Naive thymus-derived CD4-positive, alpha-beta T cell (primary cell): ENCODE data around the gene IL11. TPM values are rescaled to one million over a fixed set of nuclear protein-coding genes. Genes with fewer than 3 reads are reported as not detected.
A peak's percentile ranks its signal among the peaks of the same experiment; 100 is the strongest.

Source experiments
- ATAC-seq: fragments of 150-1000 bp; cut with Tn5 transposase; 2 replicates; pipeline ENCODE4 v1.10.0; 2021; ENCODE audit warnings: mild to moderate bottlenecking, moderate library complexity
- CTCF ChIA-PET: fragments of 350-600 bp; sonication (Branson Sonifier 250); formaldehyde crosslinking; loops from one replicate; lab custom pipeline; 2021; ENCODE audit warnings: antibody characterized with exemption; lab: Charles Lee
- POLR2A ChIA-PET: fragments of 350-600 bp; sonication (Branson Sonifier 250); formaldehyde crosslinking; loops from one replicate; lab custom pipeline; 2021; ENCODE audit warnings: antibody characterized with exemption, inconsistent platforms; lab: Charles Lee
- DNase-seq, 9 donors: peaks; one replicate each; pipeline versions ENCODE4 v3.0.0 to v3.0.0-alpha.2; 2020 to 2022; ENCODE audit warnings: mixed read lengths in 1 of 9
- H3K27ac ChIP-seq: one replicate; pipeline ENCODE4 v1.7.0; 2013; ENCODE audit warnings: mild to moderate bottlenecking, low read depth, low read length, moderate library complexity
- H3K27me3 ChIP-seq, 2 donors: one replicate each; pipeline ENCODE4 v1.7.0; 2013; ENCODE audit warnings: low read length in 2 of 2, mild to moderate bottlenecking in 2 of 2, moderate library complexity in 2 of 2; ENCODE audit not compliant: control insufficient read depth in 2 of 2, insufficient read depth in 2 of 2
- H3K36me3 ChIP-seq, 3 experiments: 1 replicate in 2 of 3; 2 replicates in 1 of 3; pipeline ENCODE4 v1.7.0; 2013; ENCODE audit warnings: low read length in 3 of 3, mild to moderate bottlenecking in 3 of 3, moderate library complexity in 1 of 3; ENCODE audit not compliant: insufficient read depth in 3 of 3, control insufficient read depth in 2 of 3
- H3K4me1 ChIP-seq, 2 donors: one replicate each; pipeline ENCODE4 v1.7.0; 2013; ENCODE audit warnings: low read length in 2 of 2, mild to moderate bottlenecking in 2 of 2, moderate library complexity in 1 of 2; ENCODE audit not compliant: control insufficient read depth in 2 of 2, insufficient read depth in 2 of 2
- H3K4me3 ChIP-seq: 2 replicates; pipeline ENCODE4 v1.7.0; 2013; ENCODE audit warnings: mild to moderate bottlenecking, low read length
- H3K9me3 ChIP-seq, 3 experiments: 1 replicate in 2 of 3; 2 replicates in 1 of 3; pipeline ENCODE4 v1.7.0; 2013; ENCODE audit warnings: low read length in 3 of 3; ENCODE audit not compliant: control insufficient read depth in 2 of 3
- H3K27ac Mint-ChIP-seq, 9 donors: one replicate each; pipeline ENCODE4 v1.8.0; 2020 to 2022; ENCODE audit warnings: mixed read lengths in 9 of 9, mild to moderate bottlenecking in 8 of 9, moderate library complexity in 5 of 9, inconsistent platforms in 2 of 9
- H3K27me3 Mint-ChIP-seq, 5 donors: one replicate each; pipeline ENCODE4 v1.8.0; 2021 to 2022; ENCODE audit warnings: mixed read lengths in 5 of 5, mild to moderate bottlenecking in 1 of 5
- H3K36me3 Mint-ChIP-seq, 5 donors: one replicate each; pipeline ENCODE4 v1.8.0; 2020 to 2022; ENCODE audit warnings: mixed read lengths in 5 of 5, mild to moderate bottlenecking in 3 of 5, inconsistent platforms in 1 of 5
- H3K4me1 Mint-ChIP-seq, 7 donors: one replicate each; pipeline ENCODE4 v1.8.0; 2020 to 2022; ENCODE audit warnings: mixed read lengths in 7 of 7, mild to moderate bottlenecking in 3 of 7, inconsistent platforms in 1 of 7
- H3K4me3 Mint-ChIP-seq, 10 donors: one replicate each; pipeline ENCODE4 v1.8.0; 2020 to 2022; ENCODE audit warnings: mild to moderate bottlenecking in 10 of 10, mixed read lengths in 10 of 10, moderate library complexity in 6 of 10, inconsistent platforms in 2 of 10
- H3K9me3 Mint-ChIP-seq, 11 donors: one replicate each; pipeline ENCODE4 v1.8.0; 2020 to 2022; ENCODE audit warnings: mixed read lengths in 11 of 11, mild to moderate bottlenecking in 4 of 11, inconsistent platforms in 1 of 11, moderate library complexity in 1 of 11
- intact Hi-C, 2 donors: fragments of 100-400 bp; cut with micrococcal nuclease; formaldehyde crosslinking; loops; one replicate each; pipeline ENCODE4 v1.15.1; 2023
- polyA plus RNA-seq, 2 donors: library from polyadenylated mRNA; unstranded; fragments of 300-500 nt; fragmentation: Illumina TruSeq; gene quantifications; one replicate each; pipeline ENCODE4 v1.2.3, GENCODE V29; 2021
- total RNA-seq, 6 experiments: library from RNA in 5 of 6; stranded (reverse) in 5 of 6; gene quantifications; 1 replicate in 5 of 6; 2 replicates in 1 of 6; pipeline ENCODE4 v1.2.3 and lab custom pipeline; 2021 to 2026

IL11 gene
- total and polyA plus RNA-seq, 7 experiments from 2014 or later, result 0.58 to 0.69 TPM; not detected in 5

GRCh38 chr19:55341595-55342531, 28.4 kb downstream of the IL11 start:
- no peak overlapping the region for H3K4me3 ChIP-seq
- ATAC-seq (no peak), DNase-seq (no peak)
- Mint-ChIP-seq H3K27ac (peak overlapping the region in 6 of 9 donors; percentile 28 to 99 (median 74)), H3K4me1 (peaks cover 11 to 28% (median 24%) of the 10 kb centered on the region in 7 donors), H3K4me3 (peak overlapping the region; percentile 32 to 99 (median 80)), H3K9me3 (peaks cover 0 to 4% (median 0%) of the 10 kb centered on the region in 11 donors), H3K36me3 (peaks cover 0 to 13% (median 3%) of the 10 kb centered on the region in 5 donors), H3K27me3 (peaks cover 0 to 9% (median 0%) of the 10 kb centered on the region in 5 donors)
- H3K9me3 ChIP-seq, result no peaks in the 10 kb centered on the region
- no peak overlapping the region for H3K27ac ChIP-seq
- H3K36me3 ChIP-seq, result peaks cover 0 to 15% (median 0%) of the 10 kb centered on the region in 3 experiments
- ChIA-PET POLR2A (interaction anchor here (1.0 kb wide), 2 partner anchors 10 to 64 kb away, joined by 4 to 5 read pairs; no protein-coding TSS in a partner anchor), CTCF (no interaction called here)
- intact Hi-C loops, result no loop called here
- no peaks in the 10 kb centered on the region for H3K27me3 ChIP-seq
- peaks cover 8 to 15% of the 10 kb centered on the region in 2 donors for H3K4me1 ChIP-seq

DNA sequence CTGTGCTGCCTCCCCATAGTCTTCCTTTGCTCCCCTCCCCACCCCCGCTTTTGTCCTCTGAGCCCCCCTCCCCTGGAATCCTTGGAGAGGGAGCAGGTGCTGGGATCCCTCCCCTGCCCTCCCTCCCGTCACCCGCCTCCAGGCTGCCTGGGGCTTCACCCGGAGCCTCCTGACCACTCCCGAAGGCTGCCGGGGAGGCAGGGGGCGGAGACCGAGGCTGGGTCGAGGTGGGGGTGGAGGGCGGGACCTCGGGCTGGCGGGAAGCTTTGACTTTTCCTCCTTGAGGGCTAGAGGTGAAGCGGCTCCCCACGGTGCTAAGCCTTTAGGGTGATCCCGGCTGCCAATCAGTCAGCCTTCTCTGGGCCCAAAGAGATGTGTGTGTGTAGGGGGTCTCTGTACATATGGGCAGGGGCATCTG, 29.1 kb downstream of the IL11 start:
- Histone ChIP-seq H3K4me3 (no peak overlapping the region), H3K27ac (peak overlapping the region; percentile 93), H3K36me3 (peaks cover 0 to 15% (median 0%) of the 10 kb centered on the region in 3 experiments), H3K27me3 (no peaks in the 10 kb centered on the region), H3K4me1 (peaks cover 8 to 15% of the 10 kb centered on the region in 2 donors), H3K9me3 (no peaks in the 10 kb centered on the region)
- intact Hi-C loops, result no loop called here
- Mint-ChIP-seq H3K27me3 (peaks cover 0 to 15% (median 0%) of the 10 kb centered on the region in 5 donors), H3K4me3 (peak overlapping the region; percentile 74 to 99 (median 88)), H3K4me1 (peaks cover 11 to 28% (median 24%) of the 10 kb centered on the region in 7 donors), H3K36me3 (peaks cover 0 to 13% (median 3%) of the 10 kb centered on the region in 5 donors), H3K9me3 (peaks cover 0 to 4% (median 0%) of the 10 kb centered on the region in 11 donors), H3K27ac (peak overlapping the region in 8 of 9 donors; percentile 28 to 99 (median 93))
- POLR2A ChIA-PET, result interaction anchor here (0.9 to 1.1 kb wide), 3 partner anchors 11 to 87 kb away, joined by 3 to 5 read pairs (median 4); partner anchors contain the start of gene TMEM238
- CTCF ChIA-PET, result no interaction called here
- ATAC-seq (no peak), DNase-seq (peak in 6 of 9 donors; percentile 10 to 79 (median 24))

GRCh38 chr19:55340784-55341147, 29.5 kb downstream of the IL11 start:
- ChIA-PET CTCF (no interaction called here), POLR2A (interaction anchor here (0.9 to 1.1 kb wide), 2 partner anchors 43 to 87 kb away, joined by 3 to 5 read pairs; partner anchors contain the start of gene TMEM238)
- H3K4me1 Mint-ChIP-seq, result peaks cover 11 to 28% (median 24%) of the 10 kb centered on the region in 7 donors
- peak overlapping the region in 8 of 9 donors; percentile 75 to 99 (median 93) for H3K27ac Mint-ChIP-seq
- H3K4me1 ChIP-seq, result peaks cover 8 to 15% of the 10 kb centered on the region in 2 donors
- ATAC-seq (no peak), DNase-seq (peak in 5 of 9 donors; percentile 13 to 36 (median 22))
- H3K27me3 Mint-ChIP-seq, result peaks cover 0 to 16% (median 0%) of the 10 kb centered on the region in 5 donors
- peaks cover 0 to 4% (median 0%) of the 10 kb centered on the region in 11 donors for H3K9me3 Mint-ChIP-seq
- peaks cover 0 to 15% (median 0%) of the 10 kb centered on the region in 3 experiments for H3K36me3 ChIP-seq
- no peaks in the 10 kb centered on the region for H3K9me3 ChIP-seq
- H3K4me3 ChIP-seq, result peak overlapping the region; percentile 80
- H3K4me3 Mint-ChIP-seq, result peak overlapping the region; percentile 74 to 99 (median 88)
- H3K36me3 Mint-ChIP-seq, result peaks cover 0 to 13% (median 3%) of the 10 kb centered on the region in 5 donors
- H3K27me3 ChIP-seq, result no peaks in the 10 kb centered on the region
- H3K27ac ChIP-seq, result peak overlapping the region; percentile 93
- intact Hi-C loops, result no loop called here

GRCh38 chr19:55339889-55340783, 30.1 kb downstream of the IL11 start:
- H3K4me3 ChIP-seq, result peak overlapping the region; percentile 80
- ATAC-seq (no peak), DNase-seq (peak in 2 of 9 donors; percentile 44 to 46)
- peaks cover 0 to 4% (median 0%) of the 10 kb centered on the region in 11 donors for H3K9me3 Mint-ChIP-seq
- CTCF ChIA-PET, result interaction anchor here (1.5 to 2.1 kb wide), 2 partner anchors 38 to 44 kb away, joined by 4 to 12 read pairs; partner anchors contain the start of gene TMEM238
- H3K36me3 ChIP-seq, result peaks cover 0 to 15% (median 0%) of the 10 kb centered on the region in 3 experiments
- POLR2A ChIA-PET, result interaction anchor here (0.9 to 2.4 kb wide), 15 partner anchors 34 to 314 kb away, joined by 3 to 27 read pairs (median 8); partner anchors contain the start of genes FIZ1, HSPBP1, ISOC2 and PPP6R1
- H3K36me3 Mint-ChIP-seq, result peaks cover 0 to 10% (median 2%) of the 10 kb centered on the region in 5 donors
- peaks cover 6 to 28% (median 24%) of the 10 kb centered on the region in 7 donors for H3K4me1 Mint-ChIP-seq
- peak overlapping the region; percentile 93 for H3K27ac ChIP-seq
- H3K27ac Mint-ChIP-seq, result peak overlapping the region; percentile 88 to 100 (median 97)
- peaks cover 8 to 15% of the 10 kb centered on the region in 2 donors for H3K4me1 ChIP-seq
- H3K9me3 ChIP-seq, result no peaks in the 10 kb centered on the region
- no peaks in the 10 kb centered on the region for H3K27me3 ChIP-seq
- intact Hi-C loops, result loop anchor here (1.0 to 5.0 kb wide), 23 partner anchors 14 to 1150 kb away; partner anchors contain the start of genes COX6B2 (in 2 of the 2), HSPBP1 (in 2 of the 2), PPP6R1 (in 2 of the 2) and RPL28 (in 2 of the 2)
- H3K4me3 Mint-ChIP-seq, result peak overlapping the region; percentile 87 to 99 (median 96)
- H3K27me3 Mint-ChIP-seq, result peaks cover 0 to 16% (median 0%) of the 10 kb centered on the region in 5 donors

DNA sequence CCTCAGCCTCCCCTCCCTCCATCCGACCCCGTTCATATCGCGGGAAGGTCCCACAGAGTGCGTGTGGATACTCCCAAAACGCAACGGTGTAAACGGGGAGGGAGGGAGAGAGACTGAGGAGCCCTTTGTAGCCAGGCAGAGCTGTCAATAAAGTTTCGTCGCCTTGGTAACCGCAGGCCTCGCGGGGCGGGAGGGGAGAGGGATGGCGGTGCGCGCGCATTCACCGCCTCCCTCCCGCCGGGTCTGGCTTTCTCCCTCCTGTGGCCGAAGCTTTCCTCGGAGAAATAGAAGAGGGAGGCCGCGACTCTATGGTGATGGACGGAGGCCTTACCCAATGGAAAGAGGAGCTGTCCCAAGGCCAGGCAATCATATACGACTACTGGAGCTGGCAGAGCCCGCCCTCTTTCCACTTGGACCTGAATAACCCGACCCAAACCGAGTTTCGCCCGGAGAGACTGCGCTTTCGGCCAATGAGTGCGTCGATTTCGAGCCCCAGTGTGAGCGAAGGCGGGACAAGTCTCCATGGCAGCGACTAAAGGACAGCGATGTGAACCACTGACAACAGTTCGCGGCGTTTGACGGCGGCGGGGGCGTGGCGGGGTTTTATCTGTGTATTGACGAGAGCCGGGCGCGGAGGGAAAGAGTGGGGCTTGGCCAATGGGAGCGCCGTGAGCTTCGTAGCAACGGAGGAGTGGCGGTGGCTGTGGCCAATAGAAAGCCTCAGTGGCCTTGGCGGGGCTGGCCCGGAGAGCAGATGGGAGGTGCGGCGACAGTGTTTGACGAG, 31.0 kb downstream of the IL11 start, which contains the start of gene KMT5C:
Gene KMT5C, plus strand, starts transcription at position 772 of the 784 bp plus-strand sequence. CDS start 2,061 bp downstream, outside the sequence.
- ChIA-PET CTCF (interaction anchor here (1.5 to 2.1 kb wide), 2 partner anchors 38 to 45 kb away, joined by 4 to 12 read pairs; partner anchors contain the start of gene TMEM238), POLR2A (interaction anchor here (0.9 to 2.4 kb wide), 16 partner anchors 30 to 315 kb away, joined by 4 to 27 read pairs (median 8); partner anchors contain the start of genes FIZ1, HSPBP1, ISOC2 and PPP6R1)
- Histone ChIP-seq H3K4me3 (peak within 1 kb of the TSS; percentile 80), H3K4me1 (peaks cover 8 to 15% of the 10 kb centered on the region in 2 donors), H3K27ac (peak within 1 kb of the TSS; percentile 93), H3K9me3 (no peaks in the 10 kb centered on the region), H3K27me3 (no peaks in the 10 kb centered on the region), H3K36me3 (peaks cover 0 to 15% (median 0%) of the 10 kb centered on the region in 3 experiments)
- ATAC-seq (peak; percentile 83), DNase-seq (peak; percentile 99 to 100 (median 100))
- H3K4me1 Mint-ChIP-seq, result peaks cover 5 to 28% (median 24%) of the 10 kb centered on the region in 7 donors
- peak within 1 kb of the TSS; percentile 87 to 99 (median 96) for H3K4me3 Mint-ChIP-seq
- intact Hi-C loops, result loop anchor here (1.0 to 5.0 kb wide), 23 partner anchors 15 to 1149 kb away; partner anchors contain the start of genes COX6B2 (in 2 of the 2), HSPBP1 (in 2 of the 2), PPP6R1 (in 2 of the 2) and RPL28 (in 2 of the 2)
- peaks cover 0 to 16% (median 0%) of the 10 kb centered on the region in 5 donors for H3K27me3 Mint-ChIP-seq
- H3K27ac Mint-ChIP-seq, result peak within 1 kb of the TSS; percentile 88 to 100 (median 97)
- H3K9me3 Mint-ChIP-seq, result peaks cover 0 to 4% (median 0%) of the 10 kb centered on the region in 11 donors
- H3K36me3 Mint-ChIP-seq, result peaks cover 0 to 10% (median 2%) of the 10 kb centered on the region in 5 donors
